ENCODE data around the gene OGFOD3.

GRCh38 chr17:82408288-82408937, 10.0 kb downstream of the OGFOD3 start:
- TF ChIP-seq CTCF (IDR thresholded peaks at IDR 0.05; ENCODE audit: low read depth, low read length) (no peak), POLR2A (IDR thresholded peaks at IDR 0.05; ENCODE audit: extremely low read depth, insufficient read length) (no peak), MYC (IDR thresholded peaks at IDR 0.05; ENCODE audit: low read depth, low read length) (no peak), MAX (IDR thresholded peaks at IDR 0.05; ENCODE audit: low read depth, low read length) (no peak)
